PFSK-1 (cell line): ENCODE data around the gene ACSF3.

Experiments
- POLR2AphosphoS5 ChIP-seq: IDR thresholded peaks from 2 replicates; pipeline ENCODE4 v1.6.1; 2012; ENCODE audit warnings: low read depth, mild to moderate bottlenecking, control low read depth, low read length, moderate library complexity
- TAF1 ChIP-seq: IDR thresholded peaks from 2 replicates; pipeline ENCODE4 v1.6.1; 2012; ENCODE audit warnings: low read length, control low read depth, borderline replicate concordance; ENCODE audit not compliant: insufficient read depth
- TF ChIP-seq, protein P1 (sequence below), 2 experiments: IDR thresholded peaks; 2 replicates each; pipeline versions ENCODE4 v1.6.1 to v1.8.0; 2011 to 2012; ENCODE audit warnings: low read depth in 2 of 2, low read length in 2 of 2, control low read depth in 1 of 2, inconsistent platforms in 1 of 2, mild to moderate bottlenecking in 1 of 2, moderate library complexity in 1 of 2; ENCODE audit not compliant: insufficient read depth in 1 of 2

DNA sequence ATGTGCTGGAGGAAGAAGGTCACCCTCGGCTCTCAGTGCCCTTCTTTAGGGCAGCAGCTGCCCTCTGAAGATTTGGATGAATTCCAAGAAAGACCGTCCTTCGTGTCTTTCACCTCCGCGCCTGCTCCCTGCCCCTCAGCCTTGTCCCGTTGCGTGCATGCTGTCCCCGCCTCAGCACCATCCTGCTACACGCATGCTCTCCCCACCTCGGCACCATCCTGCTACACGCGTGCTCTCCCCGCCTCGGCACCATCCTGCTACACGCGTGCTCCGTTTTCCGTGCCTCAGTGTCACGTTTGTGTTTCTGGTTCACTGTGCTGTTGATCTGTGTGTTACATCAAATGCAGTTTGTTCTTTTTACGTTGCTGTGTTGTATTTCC lies 13.5 kb downstream of the ACSF3 start:
- TF ChIP-seq, protein P1, sequence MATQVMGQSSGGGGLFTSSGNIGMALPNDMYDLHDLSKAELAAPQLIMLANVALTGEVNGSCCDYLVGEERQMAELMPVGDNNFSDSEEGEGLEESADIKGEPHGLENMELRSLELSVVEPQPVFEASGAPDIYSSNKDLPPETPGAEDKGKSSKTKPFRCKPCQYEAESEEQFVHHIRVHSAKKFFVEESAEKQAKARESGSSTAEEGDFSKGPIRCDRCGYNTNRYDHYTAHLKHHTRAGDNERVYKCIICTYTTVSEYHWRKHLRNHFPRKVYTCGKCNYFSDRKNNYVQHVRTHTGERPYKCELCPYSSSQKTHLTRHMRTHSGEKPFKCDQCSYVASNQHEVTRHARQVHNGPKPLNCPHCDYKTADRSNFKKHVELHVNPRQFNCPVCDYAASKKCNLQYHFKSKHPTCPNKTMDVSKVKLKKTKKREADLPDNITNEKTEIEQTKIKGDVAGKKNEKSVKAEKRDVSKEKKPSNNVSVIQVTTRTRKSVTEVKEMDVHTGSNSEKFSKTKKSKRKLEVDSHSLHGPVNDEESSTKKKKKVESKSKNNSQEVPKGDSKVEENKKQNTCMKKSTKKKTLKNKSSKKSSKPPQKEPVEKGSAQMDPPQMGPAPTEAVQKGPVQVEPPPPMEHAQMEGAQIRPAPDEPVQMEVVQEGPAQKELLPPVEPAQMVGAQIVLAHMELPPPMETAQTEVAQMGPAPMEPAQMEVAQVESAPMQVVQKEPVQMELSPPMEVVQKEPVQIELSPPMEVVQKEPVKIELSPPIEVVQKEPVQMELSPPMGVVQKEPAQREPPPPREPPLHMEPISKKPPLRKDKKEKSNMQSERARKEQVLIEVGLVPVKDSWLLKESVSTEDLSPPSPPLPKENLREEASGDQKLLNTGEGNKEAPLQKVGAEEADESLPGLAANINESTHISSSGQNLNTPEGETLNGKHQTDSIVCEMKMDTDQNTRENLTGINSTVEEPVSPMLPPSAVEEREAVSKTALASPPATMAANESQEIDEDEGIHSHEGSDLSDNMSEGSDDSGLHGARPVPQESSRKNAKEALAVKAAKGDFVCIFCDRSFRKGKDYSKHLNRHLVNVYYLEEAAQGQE (IDR thresholded peaks at IDR 0.05; ENCODE audit: insufficient read depth in 1 of 2, low read depth in 2 of 2, low read length in 2 of 2): no peak
- TF ChIP-seq TAF1: no peak
- TF ChIP-seq POLR2AphosphoS5: no peak
